H1 (cell line): ENCODE data around the gene TRIM39. TPM values are rescaled to one million over a fixed set of nuclear protein-coding genes. Genes with fewer than 3 reads are reported as not detected.

Experiments
- CTCF ChIA-PET: fragments of 300-600 bp; sonication (Branson Sonifier 250); formaldehyde crosslinking; loops from one replicate; lab custom pipeline; 2021; ENCODE audit not compliant: partially characterized antibody; lab: Charles Lee
- POLR2A ChIA-PET: fragments of 300-600 bp; sonication (Branson Sonifier 250); formaldehyde crosslinking; loops from one replicate; lab custom pipeline; 2021; ENCODE audit warnings: inconsistent platforms; ENCODE audit not compliant: partially characterized antibody; lab: Charles Lee
- DNase-seq, 2 experiments: peaks; one replicate each; pipeline versions ENCODE4 v3.0.0 to v3.0.0-alpha.2; 2010 to 2022; ENCODE audit warnings: low spot score in 2 of 2, low read depth in 1 of 2, mixed read lengths in 1 of 2
- FAIRE-seq: peaks from 2 replicates; lab custom pipeline; 2011; peaks lifted over from hg19 to GRCh38; lab: Jason Lieb, UNC
- H2AFZ ChIP-seq: 2 replicates; pipeline ENCODE4 v1.8.1; 2012; ENCODE audit warnings: low read length, inconsistent platforms
- H2AK5ac ChIP-seq: 2 replicates; pipeline ENCODE4 v1.6.1; 2013; ENCODE audit warnings: low read depth, low read length
- H2BK120ac ChIP-seq: replicated peaks from 2 replicates; pipeline ENCODE3; 2013; ENCODE audit warnings: low read depth, low read length, inconsistent platforms
- H2BK12ac ChIP-seq: 2 replicates; pipeline ENCODE4 v1.6.1; 2013; ENCODE audit warnings: low read depth, low read length
- H2BK15ac ChIP-seq: 2 replicates; pipeline ENCODE4 v1.6.1; 2013; ENCODE audit warnings: low read length
- H2BK20ac ChIP-seq: 2 replicates; pipeline ENCODE4 v1.6.1; 2013; ENCODE audit warnings: low read length
- H2BK5ac ChIP-seq: 2 replicates; pipeline ENCODE4 v1.6.1; 2013; ENCODE audit warnings: low read depth, low read length
- H3K14ac ChIP-seq: 2 replicates; pipeline ENCODE4 v1.6.1; 2013; ENCODE audit warnings: inconsistent platforms; ENCODE audit not compliant: insufficient read length
- H3K18ac ChIP-seq: 2 replicates; pipeline ENCODE4 v1.6.1; 2013; ENCODE audit warnings: low read length; ENCODE audit errors: extremely low read depth
- H3K23ac ChIP-seq: 2 replicates; pipeline ENCODE4 v1.6.1; 2013; ENCODE audit warnings: inconsistent platforms; ENCODE audit not compliant: insufficient read length
- H3K23me2 ChIP-seq: 2 replicates; pipeline ENCODE4 v1.6.1; 2013; ENCODE audit warnings: low read depth, low read length
- H3K27ac ChIP-seq: 2 replicates; pipeline ENCODE4 v1.6.1; 2011; ENCODE audit warnings: low read depth, low read length, inconsistent platforms
- H3K27me3 ChIP-seq, 4 experiments: replicated peaks in 1 of 4; 1 replicate in 1 of 4; 2 replicates in 3 of 4; pipeline versions ENCODE4 v1.6.1 to v1.8.1; 2011 to 2013; ENCODE audit warnings: low read length in 3 of 4, mild to moderate bottlenecking in 3 of 4, inconsistent platforms in 2 of 4, mixed read lengths in 2 of 4, moderate library complexity in 1 of 4; ENCODE audit not compliant: control insufficient read depth in 3 of 4, insufficient read depth in 3 of 4; ENCODE audit errors: extremely low read depth in 1 of 4
- H3K36me3 ChIP-seq, 4 experiments: 2 replicates each; pipeline versions ENCODE4 v1.6.1 to v1.8.1; 2011 to 2013; ENCODE audit warnings: mild to moderate bottlenecking in 4 of 4, low read length in 3 of 4, moderate library complexity in 2 of 4, control low read depth in 1 of 4, inconsistent platforms in 1 of 4; ENCODE audit not compliant: insufficient read depth in 4 of 4, control insufficient read depth in 2 of 4
- H3K4ac ChIP-seq: replicated peaks from 2 replicates; pipeline ENCODE3; 2013; ENCODE audit warnings: low read length, low read depth, mixed read lengths, inconsistent platforms; ENCODE audit not compliant: insufficient read length
- H3K4me1 ChIP-seq, 4 experiments: replicated peaks in 1 of 4; 1 replicate in 1 of 4; 2 replicates in 3 of 4; pipeline versions ENCODE4 v1.6.1 to v1.8.1; 2011 to 2013; ENCODE audit warnings: low read length in 3 of 4, inconsistent platforms in 2 of 4, mixed read lengths in 1 of 4; ENCODE audit not compliant: insufficient read depth in 4 of 4, control insufficient read depth in 3 of 4
- H3K4me2 ChIP-seq, 2 experiments: 2 replicates each; pipeline versions ENCODE4 v1.6.1 to v1.8.1; 2011 to 2013; ENCODE audit warnings: low read depth in 2 of 2, low read length in 2 of 2, control low read depth in 1 of 2, inconsistent platforms in 1 of 2, mild to moderate bottlenecking in 1 of 2; ENCODE audit not compliant: insufficient read depth in 1 of 2
- H3K4me3 ChIP-seq, 4 experiments: fragments of 200-600, 300-600 bp in 1 of 4; sonication (generic), shearing (Covaris generic), sonication (Bioruptor Twin) in 1 of 4; 2 replicates each; pipeline versions ENCODE4 v1.5.1 to v1.8.1; 2011 to 2016; ENCODE audit warnings: low read length in 4 of 4, low read depth in 3 of 4, control low read depth in 2 of 4, inconsistent platforms in 2 of 4, mild to moderate bottlenecking in 2 of 4, mixed read lengths in 1 of 4, moderate library complexity in 1 of 4; ENCODE audit not compliant: insufficient read depth in 2 of 4; ENCODE audit errors: extremely low read depth in 1 of 4
- H3K56ac ChIP-seq: replicated peaks from 2 replicates; pipeline ENCODE3; 2013; ENCODE audit warnings: low read depth, mild to moderate bottlenecking, mixed read lengths, low read length, inconsistent platforms; ENCODE audit not compliant: insufficient read length
- H3K79me1 ChIP-seq: 2 replicates; pipeline ENCODE4 v1.6.1; 2013; ENCODE audit warnings: low read depth, low read length, control low read depth
- H3K79me2 ChIP-seq, 2 experiments: 2 replicates each; pipeline versions ENCODE4 v1.6.1 to v1.8.1; 2012 to 2013; ENCODE audit warnings: low read length in 2 of 2, mild to moderate bottlenecking in 2 of 2, inconsistent platforms in 1 of 2; ENCODE audit not compliant: insufficient read depth in 2 of 2, control insufficient read depth in 1 of 2
- H3K9ac ChIP-seq, 4 experiments: replicated peaks in 1 of 4; 1 replicate in 1 of 4; 2 replicates in 3 of 4; pipeline versions ENCODE4 v1.6.1 to v1.8.1; 2011 to 2013; ENCODE audit warnings: low read depth in 3 of 4, low read length in 3 of 4, control low read depth in 2 of 4, mild to moderate bottlenecking in 2 of 4, moderate library complexity in 2 of 4, inconsistent platforms in 1 of 4; ENCODE audit errors: extremely low read depth in 1 of 4
- H3K9me3 ChIP-seq, 2 experiments: 2 replicates each; pipeline versions ENCODE4 v1.6.1 to v1.8.1; 2012 to 2013; ENCODE audit warnings: mild to moderate bottlenecking in 2 of 2, moderate library complexity in 2 of 2, control low read depth in 1 of 2, inconsistent platforms in 1 of 2, low read depth in 1 of 2, low read length in 1 of 2, mixed read lengths in 1 of 2; ENCODE audit not compliant: insufficient read depth in 2 of 2
- H4K20me1 ChIP-seq, 2 experiments: replicated peaks in 1 of 2; 2 replicates each; pipeline versions ENCODE3 to v1.8.1; 2011 to 2013; ENCODE audit warnings: inconsistent platforms in 2 of 2, low read length in 2 of 2, mild to moderate bottlenecking in 1 of 2; ENCODE audit not compliant: insufficient read depth in 2 of 2, control insufficient read depth in 1 of 2
- H4K5ac ChIP-seq: 2 replicates; pipeline ENCODE4 v1.6.1; 2013; ENCODE audit warnings: low read length, low read depth, mixed read lengths, inconsistent platforms; ENCODE audit not compliant: insufficient read length
- H4K8ac ChIP-seq: 2 replicates; pipeline ENCODE4 v1.8.0; 2013; ENCODE audit warnings: mild to moderate bottlenecking, moderate library complexity, low read length, inconsistent platforms; ENCODE audit not compliant: insufficient read depth; ENCODE audit errors: extremely low read depth
- H4K91ac ChIP-seq: replicated peaks from 2 replicates; pipeline ENCODE3; 2013; ENCODE audit warnings: low read length, mixed read lengths, inconsistent platforms; ENCODE audit not compliant: insufficient read length
- BRCA1 ChIP-seq: IDR thresholded peaks from 2 replicates; pipeline ENCODE4 v1.6.1; 2012; ENCODE audit warnings: low read depth, low read length, improper control_type of control experiment
- CBX5 ChIP-seq: fragments of 300-800, 300-1000 bp; sonication (generic); IDR thresholded peaks from 2 replicates; pipeline ENCODE4 v1.7.1; 2016; ENCODE audit warnings: antibody characterized with exemption, low read length, low read depth
- CEBPB ChIP-seq: IDR thresholded peaks from 2 replicates; pipeline ENCODE4 v1.6.1; 2012; ENCODE audit warnings: low read depth, low read length
- FOSL1 ChIP-seq: IDR thresholded peaks from 2 replicates; pipeline ENCODE4 v1.6.1; 2011; ENCODE audit warnings: mild to moderate bottlenecking, low read depth, low read length, moderate library complexity; ENCODE audit not compliant: insufficient read depth
- RNF2 ChIP-seq: fragments of 200-900, 300-1000 bp; sonication (generic); IDR thresholded peaks from 2 replicates; pipeline ENCODE4 v1.7.1; 2016; ENCODE audit warnings: borderline replicate concordance, low read depth, mild to moderate bottlenecking, antibody characterized with exemption, low read length; ENCODE audit not compliant: poor library complexity, severe bottlenecking; ENCODE audit errors: missing control alignments
- TEAD4 ChIP-seq: IDR thresholded peaks from 2 replicates; pipeline ENCODE4 v1.6.1; 2012; ENCODE audit warnings: low read depth, low read length, inconsistent platforms, mixed read lengths
- polyA plus RNA-seq, 7 experiments: library from polyadenylated mRNA; depleted of rRNA in 3 of 7; stranded (reverse) in 5 of 7; unstranded in 2 of 7; fragments of >200 nt in 5 of 7; fragments of 200-250 nt in 2 of 7; gene quantifications; 1 replicate in 5 of 7; 2 replicates in 1 of 7; 4 replicates in 1 of 7; pipeline versions ENCODE4 v1.2.1 to v1.2.3, GENCODE V29; 2011 to 2013; ENCODE audit warnings: missing spikeins in 2 of 7, mixed read lengths in 2 of 7
- total RNA-seq: library from RNA; stranded (reverse); fragmentation: NEBNext Ultra II Directional; extraction: Animal tissue kit (Norgen Biotek cat#: 25700); gene quantifications from 2 replicates; pipeline ENCODE4 v1.2.1, GENCODE V29; 2021

The TRIM39 gene
- total and polyA plus RNA-seq, 2 of the 8 experiments (the other 6 are each of a cell fraction or from before 2014, with no cell fraction given) = 7.3 to 26.1 TPM

GRCh38 chr6:30328397-30328796, 1.7 kb downstream of the TRIM39 start:
- Histone ChIP-seq H3K4me2 (no peak overlapping the region), H3K23ac (no peak overlapping the region), H3K18ac (no peak overlapping the region), H2BK15ac (no peak overlapping the region), H4K5ac (no peak overlapping the region), H2AK5ac (no peak overlapping the region), H3K4me1 (peaks cover 0 to 8% (median 5%) of the 10 kb centered on the region in 4 experiments; a peak in 5 of 7 replicates), H3K4me3 (no peak overlapping the region), H2BK5ac (no peak overlapping the region), H3K4ac (no peak overlapping the region), H2BK120ac (no peak overlapping the region), H2BK20ac (no peak overlapping the region), H4K8ac (no peak overlapping the region), H4K91ac (no peak overlapping the region), H3K27me3 (no peaks in the 10 kb centered on the region), H2BK12ac (no peak overlapping the region), H3K36me3 (peaks cover 4 to 33% (median 22%) of the 10 kb centered on the region in 4 experiments; a peak in 7 of 8 replicates), H3K9me3 (no peaks in the 10 kb centered on the region), H3K23me2 (peaks cover 4% of the 10 kb centered on the region; the same call in 1 of the 2 replicates), H3K27ac (no peak overlapping the region), H3K79me2 (peaks cover 0 to 33% of the 10 kb centered on the region in 2 experiments; a peak in 3 of 4 replicates), H3K79me1 (peaks cover 2% of the 10 kb centered on the region; the same call in 1 of the 2 replicates)
- ChIA-PET CTCF (no interaction called here), POLR2A (interaction anchor here (0.7 to 2.2 kb wide), 3 partner anchors 9 to 32 kb away, joined by 3 to 10 read pairs (median 5); no protein-coding TSS in a partner anchor)
- FAIRE-seq = no peak
- no peak for DNase-seq
- TF ChIP-seq CEBPB (no peak), FOSL1 (no peak), RNF2 (no peak), TEAD4 (no peak), BRCA1 (no peak), CBX5 (no peak)
- TF ChIP-seq, all 59 proteins: peak for 0
- no peak overlapping the region for H3K14ac ChIP-seq
- H3K56ac ChIP-seq = no peak overlapping the region
- peaks cover 0 to 2% of the 10 kb centered on the region in 2 experiments for H4K20me1 ChIP-seq
- no peak overlapping the region for H3K9ac ChIP-seq
- no peak overlapping the region for H2AFZ ChIP-seq
